PFSK-1 (cell line): ENCODE measurements around the gene OR2J2.

ENCODE experiments used
- FOXP2 ChIP-seq: optimal IDR thresholded peaks from 2 replicates; pipeline ENCODE3; 2011; ENCODE audit warnings: borderline replicate concordance, control low read depth, inconsistent platforms; ENCODE audit not compliant: insufficient read depth; ENCODE audit errors: extremely low read length, extremely low read depth
- POLR2AphosphoS5 ChIP-seq: IDR thresholded peaks from 2 replicates; pipeline ENCODE4 v1.6.1; 2012; ENCODE audit warnings: low read depth, mild to moderate bottlenecking, control low read depth, low read length, moderate library complexity
- SIN3A ChIP-seq: IDR thresholded peaks from 2 replicates; pipeline ENCODE4 v1.6.1; 2012; ENCODE audit warnings: mild to moderate bottlenecking, low read length, moderate library complexity, borderline replicate concordance; ENCODE audit not compliant: insufficient read depth
- TAF1 ChIP-seq: IDR thresholded peaks from 2 replicates; pipeline ENCODE4 v1.6.1; 2012; ENCODE audit warnings: low read length, control low read depth, borderline replicate concordance; ENCODE audit not compliant: insufficient read depth
- TF ChIP-seq, protein P1 (sequence below), 2 experiments: IDR thresholded peaks; 2 replicates each; pipeline versions ENCODE4 v1.6.1 to v1.8.0; 2011 to 2012; ENCODE audit warnings: low read depth in 2 of 2, low read length in 2 of 2, control low read depth in 1 of 2, inconsistent platforms in 1 of 2, mild to moderate bottlenecking in 1 of 2, moderate library complexity in 1 of 2; ENCODE audit not compliant: insufficient read depth in 1 of 2

OR2J2 gene

DNA sequence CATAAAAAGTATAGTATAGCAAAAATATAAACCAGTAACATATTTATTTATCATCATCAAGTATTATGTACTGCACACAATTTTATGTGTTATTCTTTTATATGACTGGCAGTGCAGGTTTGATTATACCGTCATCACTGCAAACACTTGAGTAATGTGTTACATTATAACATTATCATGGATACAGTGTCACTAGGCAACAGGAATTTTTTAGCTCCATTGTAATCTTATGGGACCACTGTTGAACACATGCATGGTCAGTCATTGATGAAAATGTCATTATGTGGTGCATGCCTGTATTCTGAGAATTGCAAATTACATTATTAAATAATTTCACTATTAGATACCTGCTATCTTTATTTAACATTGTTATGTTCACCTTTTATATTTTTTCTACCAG is 29.1 kb upstream of the OR2J2 start:
- no peak for TF ChIP-seq SIN3A
- TF ChIP-seq POLR2AphosphoS5, result no peak
- TF ChIP-seq, protein P1, sequence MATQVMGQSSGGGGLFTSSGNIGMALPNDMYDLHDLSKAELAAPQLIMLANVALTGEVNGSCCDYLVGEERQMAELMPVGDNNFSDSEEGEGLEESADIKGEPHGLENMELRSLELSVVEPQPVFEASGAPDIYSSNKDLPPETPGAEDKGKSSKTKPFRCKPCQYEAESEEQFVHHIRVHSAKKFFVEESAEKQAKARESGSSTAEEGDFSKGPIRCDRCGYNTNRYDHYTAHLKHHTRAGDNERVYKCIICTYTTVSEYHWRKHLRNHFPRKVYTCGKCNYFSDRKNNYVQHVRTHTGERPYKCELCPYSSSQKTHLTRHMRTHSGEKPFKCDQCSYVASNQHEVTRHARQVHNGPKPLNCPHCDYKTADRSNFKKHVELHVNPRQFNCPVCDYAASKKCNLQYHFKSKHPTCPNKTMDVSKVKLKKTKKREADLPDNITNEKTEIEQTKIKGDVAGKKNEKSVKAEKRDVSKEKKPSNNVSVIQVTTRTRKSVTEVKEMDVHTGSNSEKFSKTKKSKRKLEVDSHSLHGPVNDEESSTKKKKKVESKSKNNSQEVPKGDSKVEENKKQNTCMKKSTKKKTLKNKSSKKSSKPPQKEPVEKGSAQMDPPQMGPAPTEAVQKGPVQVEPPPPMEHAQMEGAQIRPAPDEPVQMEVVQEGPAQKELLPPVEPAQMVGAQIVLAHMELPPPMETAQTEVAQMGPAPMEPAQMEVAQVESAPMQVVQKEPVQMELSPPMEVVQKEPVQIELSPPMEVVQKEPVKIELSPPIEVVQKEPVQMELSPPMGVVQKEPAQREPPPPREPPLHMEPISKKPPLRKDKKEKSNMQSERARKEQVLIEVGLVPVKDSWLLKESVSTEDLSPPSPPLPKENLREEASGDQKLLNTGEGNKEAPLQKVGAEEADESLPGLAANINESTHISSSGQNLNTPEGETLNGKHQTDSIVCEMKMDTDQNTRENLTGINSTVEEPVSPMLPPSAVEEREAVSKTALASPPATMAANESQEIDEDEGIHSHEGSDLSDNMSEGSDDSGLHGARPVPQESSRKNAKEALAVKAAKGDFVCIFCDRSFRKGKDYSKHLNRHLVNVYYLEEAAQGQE (IDR thresholded peaks at IDR 0.05; ENCODE audit: insufficient read depth in 1 of 2, low read depth in 2 of 2, low read length in 2 of 2), result no peak
- TF ChIP-seq FOXP2, result no peak
- TF ChIP-seq TAF1, result no peak

DNA sequence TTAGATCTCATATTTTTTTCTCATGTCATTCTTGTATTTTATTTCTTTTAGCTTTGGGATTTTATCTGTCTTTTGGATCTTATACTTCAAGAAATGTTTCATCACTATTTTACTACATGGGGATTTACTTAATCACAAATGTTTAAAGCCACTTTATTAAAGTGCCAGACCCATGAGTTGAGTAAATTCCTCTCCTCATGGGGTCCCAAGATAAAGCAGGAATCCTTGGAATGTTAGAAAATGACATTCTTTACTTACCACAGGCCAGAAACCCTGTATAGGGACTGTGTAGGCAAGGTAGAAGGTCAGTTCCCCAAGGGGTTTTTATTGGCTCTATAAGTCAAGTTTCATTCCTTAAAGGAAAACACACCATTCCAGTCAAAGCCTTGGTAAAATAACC is 28.4 kb upstream of the OR2J2 start:
- TF ChIP-seq, protein P1 (IDR thresholded peaks at IDR 0.05; ENCODE audit: insufficient read depth in 1 of 2, low read depth in 2 of 2, low read length in 2 of 2), result no peak
- TF ChIP-seq POLR2AphosphoS5 (no peak), TAF1 (no peak), SIN3A (no peak), FOXP2 (no peak)

DNA sequence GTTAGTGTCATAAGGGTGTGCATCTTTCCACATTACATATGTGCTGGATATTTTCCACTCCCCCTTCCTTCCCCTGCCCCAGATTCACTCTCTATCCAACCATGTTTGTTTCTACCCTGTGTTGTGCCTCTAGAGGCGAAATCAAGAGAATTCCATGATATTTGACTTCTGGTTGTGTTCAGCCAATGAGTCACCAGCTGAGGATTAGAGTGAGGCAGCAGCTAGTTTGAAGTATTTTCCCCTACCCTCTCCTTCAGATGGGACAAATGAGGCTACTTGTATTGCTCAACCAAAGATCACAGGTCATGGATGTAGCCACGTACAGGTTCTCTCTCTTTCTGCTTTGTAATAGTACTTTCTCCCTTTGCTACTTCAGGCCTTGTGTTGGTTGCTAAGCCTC is 24.5 kb upstream of the OR2J2 start:
- TF ChIP-seq, protein P1 (IDR thresholded peaks at IDR 0.05; ENCODE audit: insufficient read depth in 1 of 2, low read depth in 2 of 2, low read length in 2 of 2), result no peak

DNA sequence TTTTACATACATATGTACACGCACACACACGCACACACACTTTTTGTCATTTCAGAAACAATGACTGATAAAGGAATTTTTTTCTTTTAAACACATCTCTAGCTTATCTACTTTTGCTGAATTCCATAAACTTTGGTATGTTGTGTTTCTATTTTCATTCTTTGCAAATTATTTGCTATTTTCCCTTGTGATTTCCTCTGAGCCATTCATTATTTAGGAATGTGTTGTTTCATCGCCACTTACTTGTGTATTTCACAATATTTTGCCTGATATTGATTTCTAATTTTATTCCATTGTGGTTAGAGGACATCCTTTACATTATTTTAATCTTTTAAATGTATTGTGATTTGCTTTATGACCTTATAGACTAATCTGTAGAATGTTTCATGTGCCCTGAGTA is 23.6 kb upstream of the OR2J2 start:
- TF ChIP-seq POLR2AphosphoS5 (no peak), SIN3A (no peak), FOXP2 (no peak), TAF1 (no peak)
- TF ChIP-seq, protein P1 (IDR thresholded peaks at IDR 0.05; ENCODE audit: insufficient read depth in 1 of 2, low read depth in 2 of 2, low read length in 2 of 2), result no peak

DNA sequence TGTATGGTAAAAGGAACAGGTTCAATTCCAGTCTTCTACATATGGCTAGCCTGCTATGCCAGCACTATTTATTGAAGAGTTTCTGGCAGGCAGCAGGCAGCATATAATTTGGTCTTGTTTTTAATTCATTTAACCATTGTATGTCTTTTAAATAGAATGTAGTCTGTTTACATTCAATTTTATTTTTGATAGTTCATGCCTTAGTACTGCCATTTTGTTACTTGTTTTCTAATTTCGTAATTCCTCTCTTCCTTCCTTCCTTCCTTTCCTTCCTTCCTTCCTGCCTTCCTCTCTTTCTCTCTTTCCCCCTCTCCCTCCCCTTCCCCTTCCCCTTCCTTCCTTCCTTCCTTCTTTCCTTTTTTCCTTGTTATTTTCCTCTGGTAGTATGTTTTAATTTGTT is 17.6 kb upstream of the OR2J2 start:
- TF ChIP-seq FOXP2 (no peak), TAF1 (no peak), SIN3A (no peak), POLR2AphosphoS5 (no peak)
